Calu3 (cell line): ENCODE results near the gene FHIP1A. TPM values are rescaled to one million over a fixed set of nuclear protein-coding genes. Genes with fewer than 3 reads are reported as not detected.

Experiments used
- BruUV-seq: library from RNA; stranded (reverse); fragments of 400-500 nt; replicated peaks from 2 replicates; lab custom pipeline; 2021; lab: Mats Ljungman, UMichigan
- CTCF ChIA-PET: fragments of 300-600 bp; sonication (Branson Sonifier 250); formaldehyde crosslinking; loops from one replicate; lab custom pipeline; 2022; ENCODE audit warnings: antibody characterized with exemption; lab: Charles Lee
- DNase-seq: peaks from one replicate; pipeline ENCODE4 v3.0.0; 2022
- H3K27ac Mint-ChIP-seq: one replicate; pipeline ENCODE4 v1.8.0; 2022; ENCODE audit warnings: mixed read lengths; ENCODE audit not compliant: unreplicated experiment
- H3K27me3 Mint-ChIP-seq: one replicate; pipeline ENCODE4 v1.8.0; 2022; ENCODE audit warnings: mixed read lengths; ENCODE audit not compliant: unreplicated experiment
- H3K36me3 Mint-ChIP-seq: one replicate; pipeline ENCODE4 v1.8.0; 2022; ENCODE audit warnings: mild to moderate bottlenecking, moderate library complexity, mixed read lengths; ENCODE audit not compliant: insufficient read depth, unreplicated experiment
- H3K4me1 Mint-ChIP-seq: one replicate; pipeline ENCODE4 v1.8.0; 2022; ENCODE audit warnings: mild to moderate bottlenecking, low read depth, mixed read lengths; ENCODE audit not compliant: unreplicated experiment
- H3K4me3 Mint-ChIP-seq: one replicate; pipeline ENCODE4 v1.8.0; 2022; ENCODE audit warnings: mild to moderate bottlenecking, low read depth, moderate library complexity, mixed read lengths; ENCODE audit not compliant: unreplicated experiment
- H3K9me3 Mint-ChIP-seq: one replicate; pipeline ENCODE4 v1.8.0; 2022; ENCODE audit warnings: low read depth, mixed read lengths; ENCODE audit not compliant: unreplicated experiment
- intact Hi-C: fragments of 100-400 bp; cut with micrococcal nuclease; formaldehyde crosslinking; loops from one replicate; pipeline ENCODE4 v1.10.0; 2022; ENCODE audit not compliant: unreplicated experiment
- total RNA-seq: library from RNA; stranded (reverse); gene quantifications from 2 replicates; pipeline ENCODE4 v1.2.3, GENCODE V29; 2022
- TF ChIP-seq, protein P1 (sequence below): fragments of 200-600 bp; IDR thresholded peaks from one replicate; pipeline ENCODE4 v1.8.0; 2022; ENCODE audit warnings: antibody characterized with exemption; ENCODE audit not compliant: unreplicated experiment

FHIP1A gene
- total RNA-seq, 1 experiment from 2014 or later = 25.9 TPM

- Mint-ChIP-seq H3K36me3 (no peaks in the 10 kb centered on the region), H3K4me1 (peaks cover 35% of the 10 kb centered on the region), H3K27ac (peak overlapping the region; percentile 63), H3K4me3 (no peak overlapping the region), H3K27me3 (no peaks in the 10 kb centered on the region), H3K9me3 (no peaks in the 10 kb centered on the region)
- DNase-seq = no peak
- intact Hi-C loops = no loop called here
- CTCF ChIA-PET = interaction anchor here (1.9 kb wide), 1 partner anchor 9 kb away, joined by 6 read pairs; the partner anchor contains the start of gene FHIP1A
- BruUV-seq = no TSS peak
- TF ChIP-seq, protein P1, sequence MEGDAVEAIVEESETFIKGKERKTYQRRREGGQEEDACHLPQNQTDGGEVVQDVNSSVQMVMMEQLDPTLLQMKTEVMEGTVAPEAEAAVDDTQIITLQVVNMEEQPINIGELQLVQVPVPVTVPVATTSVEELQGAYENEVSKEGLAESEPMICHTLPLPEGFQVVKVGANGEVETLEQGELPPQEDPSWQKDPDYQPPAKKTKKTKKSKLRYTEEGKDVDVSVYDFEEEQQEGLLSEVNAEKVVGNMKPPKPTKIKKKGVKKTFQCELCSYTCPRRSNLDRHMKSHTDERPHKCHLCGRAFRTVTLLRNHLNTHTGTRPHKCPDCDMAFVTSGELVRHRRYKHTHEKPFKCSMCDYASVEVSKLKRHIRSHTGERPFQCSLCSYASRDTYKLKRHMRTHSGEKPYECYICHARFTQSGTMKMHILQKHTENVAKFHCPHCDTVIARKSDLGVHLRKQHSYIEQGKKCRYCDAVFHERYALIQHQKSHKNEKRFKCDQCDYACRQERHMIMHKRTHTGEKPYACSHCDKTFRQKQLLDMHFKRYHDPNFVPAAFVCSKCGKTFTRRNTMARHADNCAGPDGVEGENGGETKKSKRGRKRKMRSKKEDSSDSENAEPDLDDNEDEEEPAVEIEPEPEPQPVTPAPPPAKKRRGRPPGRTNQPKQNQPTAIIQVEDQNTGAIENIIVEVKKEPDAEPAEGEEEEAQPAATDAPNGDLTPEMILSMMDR = no peak
Observed at GRCh38 chr4:151418856-151419255, 9.9 kb downstream of the FHIP1A start.

GRCh38 chr4:151420250-151420807 lies 11.4 kb downstream of the FHIP1A start:
- BruUV-seq = no TSS peak
- TF ChIP-seq, protein P1 = no peak
- no peak overlapping the region for H3K4me3 Mint-ChIP-seq
- peak overlapping the region; percentile 1 for H3K27ac Mint-ChIP-seq
- DNase-seq = no peak
- H3K27me3 Mint-ChIP-seq = no peaks in the 10 kb centered on the region
- intact Hi-C loops = no loop called here
- CTCF ChIA-PET = no interaction called here
- H3K36me3 Mint-ChIP-seq = no peaks in the 10 kb centered on the region
- peaks cover 50% of the 10 kb centered on the region for H3K4me1 Mint-ChIP-seq
- H3K9me3 Mint-ChIP-seq = no peaks in the 10 kb centered on the region

- CTCF ChIA-PET = interaction anchor here (0.6 kb wide), 1 partner anchor 564 kb away, joined by 5 read pairs; no protein-coding TSS in a partner anchor
- no peak overlapping the region for H3K4me3 Mint-ChIP-seq
- H3K27ac Mint-ChIP-seq = no peak overlapping the region
- TF ChIP-seq, protein P1 = no peak
- intact Hi-C loops = no loop called here
- H3K36me3 Mint-ChIP-seq = no peaks in the 10 kb centered on the region
- H3K9me3 Mint-ChIP-seq = no peaks in the 10 kb centered on the region
- DNase-seq = no peak
- BruUV-seq = no TSS peak
- no peaks in the 10 kb centered on the region for H3K27me3 Mint-ChIP-seq
- H3K4me1 Mint-ChIP-seq = peaks cover 44% of the 10 kb centered on the region
Observed at GRCh38 chr4:151422854-151423253, 13.9 kb downstream of the FHIP1A start.

DNA sequence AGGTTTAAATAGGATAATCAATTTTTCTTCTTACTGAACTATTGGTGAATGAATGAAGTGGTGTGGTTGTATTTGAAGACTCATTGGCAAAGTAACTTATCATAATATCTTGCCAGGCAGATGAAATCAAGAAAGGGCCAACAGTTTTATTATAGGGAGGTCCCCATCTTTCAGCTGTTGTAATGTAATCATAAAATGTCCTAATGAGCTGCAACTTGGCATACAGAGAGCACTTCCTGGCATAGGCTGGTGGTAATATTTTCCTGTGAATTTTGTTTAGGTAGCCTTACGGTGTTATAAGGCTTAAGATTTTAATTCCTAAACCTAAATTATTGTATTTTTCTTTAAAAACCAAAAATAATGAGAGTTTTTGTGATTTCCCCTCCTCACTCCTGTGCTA lies 17.5 kb downstream of the FHIP1A start:
- Mint-ChIP-seq H3K4me1 (peaks cover 47% of the 10 kb centered on the region), H3K27ac (no peak overlapping the region), H3K36me3 (no peaks in the 10 kb centered on the region), H3K27me3 (no peaks in the 10 kb centered on the region), H3K4me3 (no peak overlapping the region), H3K9me3 (no peaks in the 10 kb centered on the region)
- TF ChIP-seq, protein P1 = no peak
- CTCF ChIA-PET = no interaction called here
- no TSS peak for BruUV-seq
- intact Hi-C loops = no loop called here
- no peak for DNase-seq
